Esophagus squamous epithelium (tissue), 5 donors: ENCODE measurements around the gene JUN. TPM values are rescaled to one million over a fixed set of nuclear protein-coding genes. Genes with fewer than 3 reads are reported as not detected.
A peak's percentile ranks its signal among the peaks of the same experiment; 100 is the strongest.

ENCODE experiments used
- DNase-seq: peaks from one replicate; lab custom pipeline; 2025; lab: John Stamatoyannopoulos, UW
- H3K27ac ChIP-seq, 4 donors: fragments of 200-600 bp; sonication (generic); one replicate each; pipeline ENCODE4 v1.5.1; 2016 to 2019; ENCODE audit warnings: mild to moderate bottlenecking in 1 of 4
- H3K27me3 ChIP-seq, 4 donors: fragments of 200-600 bp; sonication (generic); 1 replicate in 3 of 4; 2 replicates in 1 of 4; pipeline versions ENCODE4 v1.5.1 to v1.6.0; 2017 to 2021; ENCODE audit warnings: antibody characterized with exemption in 1 of 4
- H3K36me3 ChIP-seq, 3 donors: fragments of 200-600 bp; sonication (generic); one replicate each; pipeline ENCODE4 v1.5.1; 2016 to 2019
- H3K4me1 ChIP-seq, 3 donors: fragments of 200-600 bp; sonication (generic); one replicate each; pipeline ENCODE4 v1.5.1; 2017 to 2019
- H3K4me3 ChIP-seq, 4 donors: fragments of 200-600 bp; sonication (generic); 1 replicate in 3 of 4; 2 replicates in 1 of 4; pipeline ENCODE4 v1.5.1; 2016 to 2019; ENCODE audit warnings: mild to moderate bottlenecking in 2 of 4, moderate library complexity in 1 of 4
- H3K9me3 ChIP-seq, 3 donors: fragments of 200-600 bp; sonication (generic); one replicate each; pipeline ENCODE4 v1.5.1; 2016 to 2019
- CTCF ChIP-seq, 6 experiments: fragments of 450-650 bp in 4 of 6; fragments of 200-600 bp in 2 of 6; sonication (generic) in 2 of 6; IDR thresholded peaks; one replicate each; pipeline ENCODE4 v1.5.1; 2016 to 2019; ENCODE audit warnings: antibody characterized with exemption in 6 of 6, mild to moderate bottlenecking in 4 of 6, moderate library complexity in 4 of 6
- POLR2A ChIP-seq, 4 donors: fragments of 450-650 bp; IDR thresholded peaks; one replicate each; pipeline ENCODE4 v1.6.1; 2017; ENCODE audit warnings: antibody characterized with exemption in 4 of 4, mild to moderate bottlenecking in 4 of 4, moderate library complexity in 3 of 4
- WGBS, 2 donors: methylation state at CpG; one replicate each; pipeline ENCODE4 v1.1.5; 2018; 5-methylcytosine and 5-hydroxymethylcytosine counted together
- intact Hi-C: fragments of 100-400 bp; cut with DNase I; formaldehyde crosslinking; loops from one replicate; pipeline ENCODE4 v1.15.0; 2022
- total RNA-seq, 4 donors: library from RNA; depleted of rRNA; stranded (reverse); fragments of >200 nt; gene quantifications; one replicate each; pipeline ENCODE4 v1.1.0, GENCODE V29; 2016
- donor health status: DM: yes; HTN: yes; CAD: no.

JUN gene
- total RNA-seq, 4 donors from 2014 or later = 48.5 to 128 (median 66.1) TPM

GRCh38 chr1:58816747-58817221 lies 32.9 kb upstream of the JUN start:
- Histone ChIP-seq H3K27me3 (no peaks in the 10 kb centered on the region), H3K9me3 (no peaks in the 10 kb centered on the region), H3K27ac (peak overlapping the region; percentile 91 to 98 (median 94)), H3K4me1 (peaks cover 27 to 67% (median 37%) of the 10 kb centered on the region in 3 donors), H3K4me3 (peak overlapping the region; percentile 48 to 77 (median 64)), H3K36me3 (no peaks in the 10 kb centered on the region)
- no peak for TF ChIP-seq CTCF (IDR thresholded peaks at IDR 0.05)
- TF ChIP-seq POLR2A (IDR thresholded peaks at IDR 0.05) = no peak
- DNase-seq = no peak
- intact Hi-C loops = loop anchor here (10.0 kb wide), 2 partner anchors 98 to 238 kb away; no protein-coding TSS in a partner anchor
- 23 to 26% methylated on average over 2 to 4 of the region's 4 CpGs for WGBS, 2 donors

GRCh38 chr1:58816072-58816746 lies 32.4 kb upstream of the JUN start:
- peak overlapping the region; percentile 91 to 98 (median 94) for H3K27ac ChIP-seq
- H3K4me3 ChIP-seq = peak overlapping the region; percentile 48 to 77 (median 64)
- intact Hi-C loops = loop anchor here (10.0 kb wide), 2 partner anchors 99 to 239 kb away; no protein-coding TSS in a partner anchor
- 1% methylated on average over 15 to 41 of the region's 49 CpGs for WGBS, 2 donors
- no peaks in the 10 kb centered on the region for H3K36me3 ChIP-seq
- peak; percentile 58 for DNase-seq
- TF ChIP-seq POLR2A (IDR thresholded peaks at IDR 0.05) (peak in 2 of 4 donors; percentile 52 to 68), CTCF (IDR thresholded peaks at IDR 0.05) (peak in 2 of 6 experiments; percentile 7 to 8)
- no peaks in the 10 kb centered on the region for H3K9me3 ChIP-seq
- H3K4me1 ChIP-seq = peaks cover 27 to 68% (median 37%) of the 10 kb centered on the region in 3 donors
- H3K27me3 ChIP-seq = no peaks in the 10 kb centered on the region

DNA sequence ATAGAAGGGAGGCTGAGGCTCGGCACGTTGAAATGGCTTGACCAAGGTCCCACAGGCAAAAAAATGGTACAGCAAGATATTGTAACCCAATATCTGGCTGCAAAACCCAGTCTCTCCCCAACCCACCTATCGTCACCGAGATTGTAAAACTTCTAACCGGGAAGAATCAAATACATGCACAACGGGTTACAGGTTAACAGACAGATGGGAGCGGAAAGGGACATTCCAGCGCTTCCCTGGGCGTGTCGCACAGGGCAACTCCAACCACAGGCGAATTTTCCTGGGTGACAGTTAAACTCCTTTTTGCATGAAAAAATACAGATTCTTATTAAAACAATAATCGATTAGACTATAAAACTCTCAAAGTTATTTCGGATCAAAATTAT lies 31.8 kb upstream of the JUN start:
- H3K27ac ChIP-seq = peak overlapping the region; percentile 91 to 98 (median 94)
- H3K4me3 ChIP-seq = peak overlapping the region; percentile 48 to 77 (median 64)
- intact Hi-C loops = loop anchor here (10.0 kb wide), 2 partner anchors 99 to 239 kb away; no protein-coding TSS in a partner anchor
- no peaks in the 10 kb centered on the region for H3K27me3 ChIP-seq
- no peaks in the 10 kb centered on the region for H3K9me3 ChIP-seq
- WGBS, 2 donors = 0% methylated on average over 11 to 13 of the region's 13 CpGs
- no peaks in the 10 kb centered on the region for H3K36me3 ChIP-seq
- TF ChIP-seq POLR2A (IDR thresholded peaks at IDR 0.05) (no peak), CTCF (IDR thresholded peaks at IDR 0.05) (no peak)
- H3K4me1 ChIP-seq = peaks cover 27 to 73% (median 37%) of the 10 kb centered on the region in 3 donors
- DNase-seq = no peak

GRCh38 chr1:58815069-58815685 lies 31.3 kb upstream of the JUN start:
- Histone ChIP-seq H3K27ac (peak overlapping the region; percentile 91 to 98 (median 94)), H3K36me3 (no peaks in the 10 kb centered on the region), H3K4me3 (peak overlapping the region; percentile 48 to 77 (median 64)), H3K27me3 (no peaks in the 10 kb centered on the region), H3K9me3 (no peaks in the 10 kb centered on the region), H3K4me1 (peaks cover 27 to 75% (median 37%) of the 10 kb centered on the region in 3 donors)
- DNase-seq = peak; percentile 33
- intact Hi-C loops = loop anchor here (10.0 kb wide), 2 partner anchors 100 to 240 kb away; no protein-coding TSS in a partner anchor
- TF ChIP-seq CTCF (IDR thresholded peaks at IDR 0.05) (no peak), POLR2A (IDR thresholded peaks at IDR 0.05) (peak in 2 of 4 donors; percentile 39 to 57)
- WGBS, 2 donors = 4 to 18% methylated on average over 5 to 9 of the region's 36 CpGs
